Activated T-cell treated with anti-CD3 and anti-CD28 coated beads for 24 hours (primary cell): ENCODE measurements around the gene NRXN3.

Experiments used
- DNase-seq: peaks from one replicate; pipeline ENCODE4 v3.0.0-alpha.2; 2020; ENCODE audit warnings: low read depth

Gene NRXN3

GRCh38 chr14:79284621-79285020 is 1114.4 kb downstream of the NRXN3 start:
- DNase-seq: no peak

GRCh38 chr14:79285263-79285662 is 1115.1 kb downstream of the NRXN3 start:
- no peak for DNase-seq

GRCh38 chr14:79287976-79288375 is 1117.8 kb downstream of the NRXN3 start:
- no peak for DNase-seq

GRCh38 chr14:79293482-79294177 is 1123.5 kb downstream of the NRXN3 start:
- no peak for DNase-seq

- no peak for DNase-seq
Measured at GRCh38 chr14:79294499-79294898, 1124.3 kb downstream of the NRXN3 start.

- DNase-seq: no peak
Measured at GRCh38 chr14:79295385-79295784, 1125.2 kb downstream of the NRXN3 start.

GRCh38 chr14:79298373-79298772 is 1128.2 kb downstream of the NRXN3 start:
- no peak for DNase-seq

GRCh38 chr14:79299162-79299561 is 1129.0 kb downstream of the NRXN3 start:
- DNase-seq: no peak

- DNase-seq: no peak
Measured at GRCh38 chr14:79304279-79304678, 1134.1 kb downstream of the NRXN3 start.

GRCh38 chr14:79306546-79306945 is 1136.4 kb downstream of the NRXN3 start:
- no peak for DNase-seq

GRCh38 chr14:79318371-79318770 is 1148.2 kb downstream of the NRXN3 start:
- DNase-seq: no peak

GRCh38 chr14:79320561-79320960 is 1150.4 kb downstream of the NRXN3 start:
- DNase-seq: no peak

- no peak for DNase-seq
Measured at GRCh38 chr14:79321070-79321469, 1150.9 kb downstream of the NRXN3 start.

- DNase-seq: no peak
Measured at GRCh38 chr14:79325071-79325470, 1154.9 kb downstream of the NRXN3 start.

GRCh38 chr14:79325557-79325956 is 1155.4 kb downstream of the NRXN3 start:
- DNase-seq: no peak

- DNase-seq: no peak
Measured at GRCh38 chr14:79328863-79329262, 1158.7 kb downstream of the NRXN3 start.

GRCh38 chr14:79331830-79332229 is 1161.7 kb downstream of the NRXN3 start:
- no peak for DNase-seq

- DNase-seq: no peak
Measured at GRCh38 chr14:79332504-79333197, 1162.5 kb downstream of the NRXN3 start.

- no peak for DNase-seq
Measured at GRCh38 chr14:79333198-79333546, 1163.0 kb downstream of the NRXN3 start.

- DNase-seq: no peak
Measured at GRCh38 chr14:79334272-79334671, 1164.1 kb downstream of the NRXN3 start.

GRCh38 chr14:79337761-79338160 is 1167.6 kb downstream of the NRXN3 start:
- no peak for DNase-seq

- DNase-seq: no peak
Measured at GRCh38 chr14:79342942-79343341, 1172.8 kb downstream of the NRXN3 start.

- no peak for DNase-seq
Measured at GRCh38 chr14:79351011-79351410, 1180.8 kb downstream of the NRXN3 start.

GRCh38 chr14:79352076-79352630 is 1182.0 kb downstream of the NRXN3 start:
- DNase-seq: no peak
